IMR-90 (cell line): ENCODE results near the gene ADAMTS8. TPM values are rescaled to one million over a fixed set of nuclear protein-coding genes. Genes with fewer than 3 reads are reported as not detected.
A peak's percentile ranks its signal among the peaks of the same experiment; 100 is the strongest.

Source experiments
- ATAC-seq: fragments of 200-7000 bp; cut with Tn5 transposase; 2 replicates; pipeline ENCODE4 v1.9.1; 2020; ENCODE audit warnings: low read depth, mild to moderate bottlenecking, moderate library complexity
- BruUV-seq: library from RNA; stranded (reverse); fragments of 400-500 nt; replicated peaks from 2 replicates; lab custom pipeline; 2021; lab: Mats Ljungman, UMichigan
- CTCF ChIA-PET: fragments of 300-600 bp; formaldehyde crosslinking; extraction: SDS; loops from one replicate; lab custom pipeline; 2021; ENCODE audit warnings: antibody characterized with exemption; lab: Yijun Ruan, JAX
- POLR2A ChIA-PET: fragments of 300-600 bp; sonication (Branson Sonifier 250); formaldehyde crosslinking; loops from one replicate; lab custom pipeline; 2022; ENCODE audit warnings: antibody characterized with exemption; ENCODE audit not compliant: unreplicated experiment; lab: Charles Lee
- DNase-seq: peaks from one replicate; pipeline ENCODE4 v3.0.0; 2013
- H2AFZ ChIP-seq: replicated peaks from 2 replicates; pipeline ENCODE3; 2013; ENCODE audit warnings: low read length, mild to moderate bottlenecking; ENCODE audit not compliant: poor library complexity
- H2AK5ac ChIP-seq: 2 replicates; pipeline ENCODE4 v1.6.1; 2013; ENCODE audit warnings: low read depth, low read length, inconsistent platforms
- H2AK9ac ChIP-seq: replicated peaks from 2 replicates; pipeline ENCODE3; 2013; ENCODE audit warnings: mild to moderate bottlenecking, low read depth, low read length, moderate library complexity; ENCODE audit not compliant: poor library complexity
- H2BK120ac ChIP-seq: 2 replicates; pipeline ENCODE4 v1.6.1; 2013; ENCODE audit warnings: low read depth, low read length, inconsistent platforms
- H2BK15ac ChIP-seq: 3 replicates; pipeline ENCODE4 v1.6.1; 2013; ENCODE audit warnings: low read depth, low read length, inconsistent platforms
- H2BK20ac ChIP-seq: 2 replicates; pipeline ENCODE4 v1.6.1; 2013; ENCODE audit warnings: low read depth, mild to moderate bottlenecking, inconsistent platforms, low read length, moderate library complexity
- H2BK5ac ChIP-seq: 2 replicates; pipeline ENCODE4 v1.6.1; 2013; ENCODE audit warnings: mild to moderate bottlenecking, low read depth, low read length, inconsistent platforms; ENCODE audit not compliant: poor library complexity, severe bottlenecking
- H3K14ac ChIP-seq: replicated peaks from 2 replicates; pipeline ENCODE4 v1.6.1; 2013; ENCODE audit warnings: low read depth, low read length, inconsistent platforms
- H3K18ac ChIP-seq: 2 replicates; pipeline ENCODE4 v1.6.1; 2013; ENCODE audit warnings: low read depth, low read length, control low read depth
- H3K23ac ChIP-seq: 2 replicates; pipeline ENCODE4 v1.6.1; 2013; ENCODE audit warnings: low read depth, low read length, inconsistent platforms
- H3K27ac ChIP-seq: 2 replicates; pipeline ENCODE4 v1.5.1; 2013; ENCODE audit warnings: mild to moderate bottlenecking, control low read depth, low read length; ENCODE audit not compliant: insufficient read depth
- H3K27me3 ChIP-seq: 2 replicates; pipeline ENCODE4 v1.6.1; 2013; ENCODE audit warnings: low read length; ENCODE audit not compliant: control insufficient read depth, insufficient read depth
- H3K36me3 ChIP-seq: 2 replicates; pipeline ENCODE4 v1.6.1; 2013; ENCODE audit warnings: low read length, mixed read lengths; ENCODE audit not compliant: control insufficient read depth, insufficient read depth
- H3K4ac ChIP-seq: 2 replicates; pipeline ENCODE4 v1.6.1; 2013; ENCODE audit warnings: low read depth, low read length, inconsistent platforms
- H3K4me1 ChIP-seq: 2 replicates; pipeline ENCODE4 v1.6.1; 2013; ENCODE audit warnings: low read length, mixed read lengths; ENCODE audit not compliant: control insufficient read depth, insufficient read depth
- H3K4me2 ChIP-seq: 2 replicates; pipeline ENCODE4 v1.6.1; 2013; ENCODE audit warnings: low read depth, mild to moderate bottlenecking, control low read depth, low read length, moderate library complexity
- H3K4me3 ChIP-seq: 2 replicates; pipeline ENCODE4 v1.5.1; 2013; ENCODE audit warnings: low read depth, mild to moderate bottlenecking, control low read depth, low read length, moderate library complexity; ENCODE audit not compliant: insufficient read depth
- H3K56ac ChIP-seq: 2 replicates; pipeline ENCODE4 v1.6.1; 2013; ENCODE audit warnings: low read length, inconsistent platforms; ENCODE audit not compliant: insufficient read depth; ENCODE audit errors: extremely low read depth
- H3K79me1 ChIP-seq, 2 experiments: 2 replicates each; pipeline ENCODE4 v1.6.1; 2013; ENCODE audit warnings: low read length in 2 of 2, inconsistent platforms in 1 of 2, low read depth in 1 of 2
- H3K9ac ChIP-seq: 2 replicates; pipeline ENCODE4 v1.6.1; 2013; ENCODE audit warnings: low read depth, low read length, control low read depth
- H3K9me1 ChIP-seq: 2 replicates; pipeline ENCODE4 v1.6.1; 2013; ENCODE audit warnings: low read length, inconsistent platforms; ENCODE audit not compliant: insufficient read depth
- H3K9me3 ChIP-seq: 2 replicates; pipeline ENCODE4 v1.6.1; 2013; ENCODE audit warnings: low read length; ENCODE audit not compliant: control insufficient read depth, insufficient read depth
- H4K20me1 ChIP-seq: 2 replicates; pipeline ENCODE4 v1.6.1; 2013; ENCODE audit warnings: low read length, inconsistent platforms; ENCODE audit not compliant: insufficient read depth
- H4K5ac ChIP-seq: 2 replicates; pipeline ENCODE4 v1.6.1; 2013; ENCODE audit warnings: mild to moderate bottlenecking, low read depth, low read length, control low read depth
- H4K8ac ChIP-seq, 2 experiments: 2 replicates each; pipeline ENCODE4 v1.6.1; 2013; ENCODE audit warnings: low read depth in 2 of 2, low read length in 2 of 2, control low read depth in 1 of 2, inconsistent platforms in 1 of 2
- H4K91ac ChIP-seq: 2 replicates; pipeline ENCODE4 v1.6.1; 2013; ENCODE audit warnings: low read depth, low read length, inconsistent platforms; ENCODE audit not compliant: insufficient read depth
- BHLHE40 ChIP-seq: fragments of 150-350 bp; IDR thresholded peaks from 2 replicates; pipeline ENCODE4 v1.6.1; 2016; ENCODE audit warnings: mild to moderate bottlenecking, low read depth, low read length
- CEBPB ChIP-seq: IDR thresholded peaks from 2 replicates; pipeline ENCODE4 v1.6.1; 2012; ENCODE audit warnings: low read depth, low read length, improper control_type of control experiment
- MXI1 ChIP-seq: IDR thresholded peaks from 2 replicates; pipeline ENCODE4 v1.6.1; 2012; ENCODE audit warnings: low read depth, mild to moderate bottlenecking, low read length, moderate library complexity, borderline replicate concordance
- POLR2A ChIP-seq: IDR thresholded peaks from 2 replicates; pipeline ENCODE4 v1.6.1; 2012; ENCODE audit warnings: mild to moderate bottlenecking, low read depth, low read length
- RAD21 ChIP-seq: IDR thresholded peaks from 2 replicates; pipeline ENCODE4 v1.6.1; 2012; ENCODE audit warnings: low read length, improper control_type of control experiment
- RCOR1 ChIP-seq: IDR thresholded peaks from 2 replicates; pipeline ENCODE4 v1.6.1; 2012; ENCODE audit warnings: mild to moderate bottlenecking, low read length, improper control_type of control experiment; ENCODE audit not compliant: insufficient replicate concordance
- SMC3 ChIP-seq: fragments of 150-350 bp; IDR thresholded peaks from 2 replicates; pipeline ENCODE4 v1.6.1; 2016; ENCODE audit warnings: low read depth, mild to moderate bottlenecking, antibody characterized with exemption, low read length, moderate library complexity
- WGBS, 2 experiments: methylation state at CpG; one replicate each; pipeline versions ENCODE4 v1.1.5 to v1.1.7; 2013; ENCODE audit warnings: missing lambda C conversion rate in 2 of 2; ENCODE audit not compliant: insufficient read length in 1 of 2; ENCODE audit errors: extremely low coverage in 2 of 2; 5-methylcytosine and 5-hydroxymethylcytosine counted together
- dilution Hi-C: fragments of 300-500 bp; cut with HindIII; formaldehyde crosslinking; loops from one replicate; pipeline ENCODE4 v1.14.3; 2018; ENCODE audit warnings: low sequenced_read_pairs; ENCODE audit not compliant: unreplicated experiment
- in situ Hi-C: fragments of 300-500 bp; cut with MboI; formaldehyde crosslinking; loops from 3 replicates; pipeline ENCODE4 v1.14.3; 2019; ENCODE audit warnings: low sequenced_read_pairs, inconsistent platforms, mixed read lengths
- intact Hi-C: fragments of 100-400 bp; cut with micrococcal nuclease; formaldehyde crosslinking; loops from 2 replicates; pipeline ENCODE4 v1.10.0; 2022
- polyA plus RNA-seq, 3 experiments: library from polyadenylated mRNA; depleted of rRNA; stranded (reverse); fragments of >200 nt; gene quantifications; 2 replicates each; pipeline ENCODE4 v1.2.3, GENCODE V29; 2012; ENCODE audit warnings: low replicate concordance in 1 of 3
- total RNA-seq: library from RNA; depleted of rRNA; stranded (reverse); fragments of >200 nt; gene quantifications from 2 replicates; pipeline ENCODE4 v1.2.3, GENCODE V29; 2012
- TF ChIP-seq, protein P1 (sequence below): fragments of 150-350 bp; IDR thresholded peaks from 2 replicates; pipeline ENCODE4 v1.6.1; 2017; ENCODE audit warnings: mild to moderate bottlenecking, antibody characterized with exemption, low read length, low read depth

The ADAMTS8 gene
- total and polyA plus RNA-seq, 2 of the 4 experiments (the other 2 are of a cell fraction) = under 0.01 to 0.60 TPM

DNA sequence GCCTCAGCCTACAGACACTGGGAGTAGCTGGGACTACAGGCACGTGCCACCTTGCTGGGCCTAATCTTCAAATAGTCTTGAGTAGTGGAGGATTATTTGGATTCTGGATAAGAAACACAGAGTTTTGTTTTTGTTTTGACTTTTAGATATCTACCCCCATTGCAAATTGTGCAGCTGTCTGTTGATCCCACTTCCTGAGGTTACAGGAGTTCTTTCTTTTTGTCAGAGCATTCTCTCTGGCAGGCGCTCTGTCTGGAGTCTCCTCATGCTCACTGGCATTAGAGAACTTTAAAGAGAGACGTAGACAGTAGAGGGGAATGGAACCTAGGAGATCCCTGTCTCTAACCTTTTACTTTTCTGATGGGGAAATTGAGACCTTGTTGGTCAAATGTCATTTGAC is 7.8 kb upstream of the ADAMTS8 start:
- H4K91ac ChIP-seq = peak overlapping the region; percentile 74
- peaks cover 9% of the 10 kb centered on the region for H3K4me1 ChIP-seq
- H3K14ac ChIP-seq = peak overlapping the region; percentile 60
- peak overlapping the region; percentile 77 for H2BK120ac ChIP-seq
- ATAC-seq = no peak
- POLR2A ChIA-PET = no interaction called here
- in situ Hi-C loops (loop anchor here (5.0 kb wide), 1 partner anchor 416 kb away; no protein-coding TSS in a partner anchor), intact Hi-C loops (loop anchor here (10.0 kb wide), 1 partner anchor 779 kb away; no protein-coding TSS in a partner anchor), dilution Hi-C loops (loop anchor here (25.0 kb wide), 1 partner anchor 426 kb away; no protein-coding TSS in a partner anchor)
- TF ChIP-seq SMC3 = no peak
- no peak for TF ChIP-seq MXI1
- TF ChIP-seq, protein P1, sequence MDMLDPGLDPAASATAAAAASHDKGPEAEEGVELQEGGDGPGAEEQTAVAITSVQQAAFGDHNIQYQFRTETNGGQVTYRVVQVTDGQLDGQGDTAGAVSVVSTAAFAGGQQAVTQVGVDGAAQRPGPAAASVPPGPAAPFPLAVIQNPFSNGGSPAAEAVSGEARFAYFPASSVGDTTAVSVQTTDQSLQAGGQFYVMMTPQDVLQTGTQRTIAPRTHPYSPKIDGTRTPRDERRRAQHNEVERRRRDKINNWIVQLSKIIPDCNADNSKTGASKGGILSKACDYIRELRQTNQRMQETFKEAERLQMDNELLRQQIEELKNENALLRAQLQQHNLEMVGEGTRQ = no peak
- TF ChIP-seq POLR2A = no peak
- no peak for TF ChIP-seq CEBPB
- no peak for TF ChIP-seq RCOR1
- TF ChIP-seq RAD21 = no peak
- TF ChIP-seq BHLHE40 = no peak
- H3K36me3 ChIP-seq = no peaks in the 10 kb centered on the region
- peak overlapping the region; percentile 24; the same call in 1 of the 2 replicates for H4K5ac ChIP-seq
- H2BK5ac ChIP-seq = no peak overlapping the region
- H3K79me1 ChIP-seq = no peaks in the 10 kb centered on the region
- peak overlapping the region; percentile 27; the same call in 1 of the 2 replicates for H3K27ac ChIP-seq
- no peak for DNase-seq
- H3K27me3 ChIP-seq = no peaks in the 10 kb centered on the region
- H3K9me3 ChIP-seq = peaks cover 1% of the 10 kb centered on the region; the same call in 1 of the 2 replicates
- no peak overlapping the region for H3K4me3 ChIP-seq
- H2BK20ac ChIP-seq = peak overlapping the region; percentile 86
- no CpG with 5 or more reads among the region's 3 CpGs for WGBS, 2 experiments
- H4K8ac ChIP-seq = peak overlapping the region in 1 of 2 experiments; percentile 16; a peak in 1 of 4 replicates
- H3K4me2 ChIP-seq = no peak overlapping the region
- H3K4ac ChIP-seq = peak overlapping the region; percentile 75
- no TSS peak for BruUV-seq
- peak overlapping the region; percentile 76; the same call in 2 of the 3 replicates for H2BK15ac ChIP-seq
- peak overlapping the region; percentile 81 for H2AK5ac ChIP-seq
- no peak overlapping the region for H3K23ac ChIP-seq
- H2AK9ac ChIP-seq = no peak overlapping the region
- H2AFZ ChIP-seq = no peak overlapping the region
- 0 out of 2 replicates have a peak, but pooled peaks cover 3% of the 10 kb centered on the region for H3K9me1 ChIP-seq
- no peaks in the 10 kb centered on the region for H4K20me1 ChIP-seq
- H3K18ac ChIP-seq = peak overlapping the region; percentile 53; the same call in 1 of the 2 replicates
- CTCF ChIA-PET = interaction anchor here (1.5 kb wide), 1 partner anchor 426 kb away, joined by 4 read pairs; no protein-coding TSS in a partner anchor
- H3K9ac ChIP-seq = no peak overlapping the region
- no peak overlapping the region for H3K56ac ChIP-seq
